ENCODE data around the gene ARL5B. TPM values are rescaled to one million over a fixed set of nuclear protein-coding genes. Genes with fewer than 3 reads are reported as not detected.
A peak's percentile ranks its signal among the peaks of the same experiment; 100 is the strongest.

The ARL5B gene
- total and polyA plus RNA-seq, 2 of the 4 experiments (the other 2 are of a cell fraction), result 5.9 to 12.0 TPM

GRCh38 chr10:18721067-18721466, 61.8 kb downstream of the ARL5B start:
- H2AK9ac ChIP-seq (replicated peaks; ENCODE audit: low read depth, low read length, poor library complexity), result peak overlapping the region; percentile 5
- no peak overlapping the region for H3K4ac ChIP-seq (ENCODE audit: low read depth, low read length)
- H3K18ac ChIP-seq (ENCODE audit: low read depth, low read length), result no peak overlapping the region
- H3K14ac ChIP-seq (replicated peaks; ENCODE audit: low read depth, low read length), result no peak overlapping the region
- no peak for DNase-seq
- no peak overlapping the region for H3K4me3 ChIP-seq (ENCODE audit: insufficient read depth, low read depth, low read length)
- no TSS peak for BruUV-seq (replicated peaks)
- H3K9me1 ChIP-seq (ENCODE audit: insufficient read depth, low read length), result no peaks in the 10 kb centered on the region
- H2BK120ac ChIP-seq (ENCODE audit: low read depth, low read length), result no peak overlapping the region
- intact Hi-C loops (cut with micrococcal nuclease) (no loop called here), dilution Hi-C loops (cut with HindIII; ENCODE audit: low sequenced_read_pairs, unreplicated experiment) (no loop called here), in situ Hi-C loops (cut with MboI; ENCODE audit: low sequenced_read_pairs) (no loop called here)
- H3K36me3 ChIP-seq (ENCODE audit: control insufficient read depth, insufficient read depth, low read length), result no peaks in the 10 kb centered on the region
- no peak overlapping the region for H4K8ac ChIP-seq (ENCODE audit: low read depth in 2 of 2, low read length in 2 of 2)
- no peaks in the 10 kb centered on the region for H3K9me3 ChIP-seq (ENCODE audit: control insufficient read depth, insufficient read depth, low read length)
- H3K27ac ChIP-seq (ENCODE audit: insufficient read depth, low read length), result no peak overlapping the region
- H2BK5ac ChIP-seq (ENCODE audit: low read depth, low read length, poor library complexity, severe bottlenecking), result no peak overlapping the region
- H4K5ac ChIP-seq (ENCODE audit: low read depth, low read length), result no peak overlapping the region
- no peak overlapping the region for H3K9ac ChIP-seq (ENCODE audit: low read depth, low read length)
- WGBS, 2 experiments (ENCODE audit: extremely low coverage in 2 of 2, insufficient read length in 1 of 2), result 90% methylated on average over 7 of the region's 9 CpGs; no CpG with 5 or more reads in 1 of the 2 experiments
- TF ChIP-seq RFX5 (IDR thresholded peaks at IDR 0.05; ENCODE audit: low read depth, low read length) (no peak), POLR2A (IDR thresholded peaks at IDR 0.05; ENCODE audit: low read depth, low read length) (no peak), CEBPB (IDR thresholded peaks at IDR 0.05; ENCODE audit: low read depth, low read length) (no peak), SMC3 (IDR thresholded peaks at IDR 0.05; ENCODE audit: low read depth, low read length) (no peak), MXI1 (IDR thresholded peaks at IDR 0.05; ENCODE audit: borderline replicate concordance, low read depth, low read length) (no peak), RCOR1 (IDR thresholded peaks at IDR 0.05; ENCODE audit: insufficient replicate concordance, low read length) (no peak), RAD21 (IDR thresholded peaks at IDR 0.05; ENCODE audit: low read length) (no peak), FOS (IDR thresholded peaks at IDR 0.05; ENCODE audit: low read depth, low read length) (no peak), BHLHE40 (IDR thresholded peaks at IDR 0.05; ENCODE audit: low read depth, low read length) (no peak), MAFK (IDR thresholded peaks at IDR 0.05; ENCODE audit: low read depth, low read length) (no peak), CHD1 (IDR thresholded peaks at IDR 0.05; ENCODE audit: low read depth, low read length) (no peak), MAZ (IDR thresholded peaks at IDR 0.05; ENCODE audit: borderline replicate concordance, low read depth, low read length) (no peak)
- TF ChIP-seq, protein P1, sequence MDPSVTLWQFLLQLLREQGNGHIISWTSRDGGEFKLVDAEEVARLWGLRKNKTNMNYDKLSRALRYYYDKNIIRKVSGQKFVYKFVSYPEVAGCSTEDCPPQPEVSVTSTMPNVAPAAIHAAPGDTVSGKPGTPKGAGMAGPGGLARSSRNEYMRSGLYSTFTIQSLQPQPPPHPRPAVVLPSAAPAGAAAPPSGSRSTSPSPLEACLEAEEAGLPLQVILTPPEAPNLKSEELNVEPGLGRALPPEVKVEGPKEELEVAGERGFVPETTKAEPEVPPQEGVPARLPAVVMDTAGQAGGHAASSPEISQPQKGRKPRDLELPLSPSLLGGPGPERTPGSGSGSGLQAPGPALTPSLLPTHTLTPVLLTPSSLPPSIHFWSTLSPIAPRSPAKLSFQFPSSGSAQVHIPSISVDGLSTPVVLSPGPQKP (IDR thresholded peaks at IDR 0.05; ENCODE audit: borderline replicate concordance, low read depth, low read length), result no peak
- TF ChIP-seq, protein P2, sequence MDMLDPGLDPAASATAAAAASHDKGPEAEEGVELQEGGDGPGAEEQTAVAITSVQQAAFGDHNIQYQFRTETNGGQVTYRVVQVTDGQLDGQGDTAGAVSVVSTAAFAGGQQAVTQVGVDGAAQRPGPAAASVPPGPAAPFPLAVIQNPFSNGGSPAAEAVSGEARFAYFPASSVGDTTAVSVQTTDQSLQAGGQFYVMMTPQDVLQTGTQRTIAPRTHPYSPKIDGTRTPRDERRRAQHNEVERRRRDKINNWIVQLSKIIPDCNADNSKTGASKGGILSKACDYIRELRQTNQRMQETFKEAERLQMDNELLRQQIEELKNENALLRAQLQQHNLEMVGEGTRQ (IDR thresholded peaks at IDR 0.05; ENCODE audit: low read depth, low read length), result no peak
- TF ChIP-seq, protein P3, sequence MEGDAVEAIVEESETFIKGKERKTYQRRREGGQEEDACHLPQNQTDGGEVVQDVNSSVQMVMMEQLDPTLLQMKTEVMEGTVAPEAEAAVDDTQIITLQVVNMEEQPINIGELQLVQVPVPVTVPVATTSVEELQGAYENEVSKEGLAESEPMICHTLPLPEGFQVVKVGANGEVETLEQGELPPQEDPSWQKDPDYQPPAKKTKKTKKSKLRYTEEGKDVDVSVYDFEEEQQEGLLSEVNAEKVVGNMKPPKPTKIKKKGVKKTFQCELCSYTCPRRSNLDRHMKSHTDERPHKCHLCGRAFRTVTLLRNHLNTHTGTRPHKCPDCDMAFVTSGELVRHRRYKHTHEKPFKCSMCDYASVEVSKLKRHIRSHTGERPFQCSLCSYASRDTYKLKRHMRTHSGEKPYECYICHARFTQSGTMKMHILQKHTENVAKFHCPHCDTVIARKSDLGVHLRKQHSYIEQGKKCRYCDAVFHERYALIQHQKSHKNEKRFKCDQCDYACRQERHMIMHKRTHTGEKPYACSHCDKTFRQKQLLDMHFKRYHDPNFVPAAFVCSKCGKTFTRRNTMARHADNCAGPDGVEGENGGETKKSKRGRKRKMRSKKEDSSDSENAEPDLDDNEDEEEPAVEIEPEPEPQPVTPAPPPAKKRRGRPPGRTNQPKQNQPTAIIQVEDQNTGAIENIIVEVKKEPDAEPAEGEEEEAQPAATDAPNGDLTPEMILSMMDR (conservative IDR thresholded peaks at IDR 0.05; ENCODE audit: low read depth, low read length), result no peak
- H2AK5ac ChIP-seq (ENCODE audit: low read depth, low read length), result no peak overlapping the region
- ATAC-seq (ENCODE audit: low read depth), result no peak
- no peak overlapping the region for H3K23ac ChIP-seq (ENCODE audit: low read depth, low read length)
- ChIA-PET POLR2A (ENCODE audit: unreplicated experiment) (interaction anchor here (0.7 kb wide), 1 partner anchor 43 kb away, joined by 3 read pairs; no protein-coding TSS in a partner anchor), CTCF (no interaction called here)
- H3K79me1 ChIP-seq (ENCODE audit: low read depth in 1 of 2, low read length in 2 of 2), result no peaks in the 10 kb centered on the region
- no peak overlapping the region for H3K4me2 ChIP-seq (ENCODE audit: low read depth, low read length)
- H4K91ac ChIP-seq (ENCODE audit: insufficient read depth, low read depth, low read length), result no peak overlapping the region
- no peaks in the 10 kb centered on the region for H4K20me1 ChIP-seq (ENCODE audit: insufficient read depth, low read length)
- no peak overlapping the region for H2BK15ac ChIP-seq (ENCODE audit: low read depth, low read length)
- H2AFZ ChIP-seq (replicated peaks; ENCODE audit: low read length, poor library complexity), result peak overlapping the region; percentile 3
- H3K4me1 ChIP-seq (ENCODE audit: control insufficient read depth, insufficient read depth, low read length), result no peaks in the 10 kb centered on the region
- peaks cover 2% of the 10 kb centered on the region; the same call in 1 of the 2 replicates for H3K27me3 ChIP-seq (ENCODE audit: control insufficient read depth, insufficient read depth, low read length)
- no peak overlapping the region for H3K56ac ChIP-seq (ENCODE audit: extremely low read depth, insufficient read depth, low read length)
- no peak overlapping the region for H2BK20ac ChIP-seq (ENCODE audit: low read depth, low read length)

All from IMR-90 (cell line).